H1 (cell line): ENCODE results near the gene TTYH2. TPM values are rescaled to one million over a fixed set of nuclear protein-coding genes. Genes with fewer than 3 reads are reported as not detected.

Experiments
- EP300 ChIP-seq, 2 experiments: IDR thresholded peaks; 1 replicate in 1 of 2; 2 replicates in 1 of 2; pipeline ENCODE4 v1.6.1; 2011 to 2012; ENCODE audit warnings: low read depth in 2 of 2, low read length in 2 of 2, mild to moderate bottlenecking in 2 of 2, borderline replicate concordance in 1 of 2, inconsistent platforms in 1 of 2, moderate library complexity in 1 of 2
- FOSL1 ChIP-seq: IDR thresholded peaks from 2 replicates; pipeline ENCODE4 v1.6.1; 2011; ENCODE audit warnings: mild to moderate bottlenecking, low read depth, low read length, moderate library complexity; ENCODE audit not compliant: insufficient read depth
- HDAC2 ChIP-seq, 2 experiments: fragments of 300-600 bp in 1 of 2; sonication (generic) in 1 of 2; IDR thresholded peaks; 2 replicates each; pipeline ENCODE4 v1.6.1; 2011 to 2012; ENCODE audit warnings: low read depth in 2 of 2, low read length in 2 of 2, mild to moderate bottlenecking in 2 of 2, moderate library complexity in 2 of 2, borderline replicate concordance in 1 of 2, inconsistent platforms in 1 of 2
- JUND ChIP-seq: IDR thresholded peaks from 2 replicates; pipeline ENCODE4 v1.6.1; 2011; ENCODE audit warnings: mild to moderate bottlenecking, improper control_type of control experiment, low read length
- KDM1A ChIP-seq: fragments of 200-600, 300-600 bp; sonication (generic); IDR thresholded peaks from 2 replicates; pipeline ENCODE4 v1.7.1; 2016; ENCODE audit warnings: mild to moderate bottlenecking, low read length, borderline replicate concordance
- POU5F1 ChIP-seq: IDR thresholded peaks from 2 replicates; pipeline ENCODE4 v1.6.1; 2011; ENCODE audit warnings: low read depth, mild to moderate bottlenecking, low read length, moderate library complexity
- RFX5 ChIP-seq: IDR thresholded peaks from 2 replicates; pipeline ENCODE4 v1.6.1; 2011; ENCODE audit warnings: low read depth, low read length, improper control_type of control experiment, borderline replicate concordance
- SP1 ChIP-seq: IDR thresholded peaks from 2 replicates; pipeline ENCODE4 v1.6.1; 2011; ENCODE audit warnings: low read depth, low read length
- SRF ChIP-seq: IDR thresholded peaks from 2 replicates; pipeline ENCODE4 v1.6.1; 2011; ENCODE audit warnings: mild to moderate bottlenecking, low read depth, low read length, moderate library complexity
- TBP ChIP-seq: IDR thresholded peaks from 2 replicates; pipeline ENCODE4 v1.6.1; 2011; ENCODE audit warnings: low read depth, low read length, improper control_type of control experiment
- ZNF274 ChIP-seq: IDR thresholded peaks from 2 replicates; pipeline ENCODE4 v1.7.0; 2012; ENCODE audit warnings: low read length, borderline replicate concordance; ENCODE audit errors: extremely low read depth
- polyA plus RNA-seq, 7 experiments: library from polyadenylated mRNA; depleted of rRNA in 3 of 7; stranded (reverse) in 5 of 7; unstranded in 2 of 7; fragments of >200 nt in 5 of 7; fragments of 200-250 nt in 2 of 7; gene quantifications; 1 replicate in 5 of 7; 2 replicates in 1 of 7; 4 replicates in 1 of 7; pipeline versions ENCODE4 v1.2.1 to v1.2.3, GENCODE V29; 2011 to 2013; ENCODE audit warnings: missing spikeins in 2 of 7, mixed read lengths in 2 of 7
- total RNA-seq: library from RNA; stranded (reverse); fragmentation: NEBNext Ultra II Directional; extraction: Animal tissue kit (Norgen Biotek cat#: 25700); gene quantifications from 2 replicates; pipeline ENCODE4 v1.2.1, GENCODE V29; 2021
- TF ChIP-seq, protein P1 (sequence below): fragments of 300-600 bp; sonication (generic); IDR thresholded peaks from 2 replicates; pipeline ENCODE4 v1.7.1; 2012; ENCODE audit warnings: low read length, moderate library complexity, mild to moderate bottlenecking, inconsistent platforms; ENCODE audit not compliant: insufficient replicate concordance

TTYH2 gene
- total and polyA plus RNA-seq, 2 of the 8 experiments (the other 6 are each of a cell fraction or from before 2014, with no cell fraction given) = 3.2 to 9.2 TPM

DNA sequence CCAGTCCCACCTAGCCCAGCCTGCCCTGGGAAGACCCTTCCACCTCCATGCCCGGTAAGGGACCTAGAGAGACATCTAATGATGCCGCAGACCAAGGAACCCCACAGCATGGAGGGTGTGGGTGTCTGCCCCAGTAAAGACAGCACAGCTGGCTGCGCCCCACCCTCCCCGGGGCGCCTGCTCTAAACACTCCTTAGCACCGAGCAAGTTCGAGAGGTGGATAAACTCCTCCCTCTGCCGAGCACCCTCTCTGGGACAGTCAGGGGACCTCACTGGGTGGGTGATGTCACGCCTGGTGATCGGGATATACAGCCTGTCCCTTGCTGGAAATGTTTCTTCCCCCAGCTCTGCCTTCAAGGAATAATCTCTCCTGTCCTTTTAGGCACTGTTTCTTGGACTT lies 43.9 kb downstream of the TTYH2 start (continued):
- TF ChIP-seq, protein P1, sequence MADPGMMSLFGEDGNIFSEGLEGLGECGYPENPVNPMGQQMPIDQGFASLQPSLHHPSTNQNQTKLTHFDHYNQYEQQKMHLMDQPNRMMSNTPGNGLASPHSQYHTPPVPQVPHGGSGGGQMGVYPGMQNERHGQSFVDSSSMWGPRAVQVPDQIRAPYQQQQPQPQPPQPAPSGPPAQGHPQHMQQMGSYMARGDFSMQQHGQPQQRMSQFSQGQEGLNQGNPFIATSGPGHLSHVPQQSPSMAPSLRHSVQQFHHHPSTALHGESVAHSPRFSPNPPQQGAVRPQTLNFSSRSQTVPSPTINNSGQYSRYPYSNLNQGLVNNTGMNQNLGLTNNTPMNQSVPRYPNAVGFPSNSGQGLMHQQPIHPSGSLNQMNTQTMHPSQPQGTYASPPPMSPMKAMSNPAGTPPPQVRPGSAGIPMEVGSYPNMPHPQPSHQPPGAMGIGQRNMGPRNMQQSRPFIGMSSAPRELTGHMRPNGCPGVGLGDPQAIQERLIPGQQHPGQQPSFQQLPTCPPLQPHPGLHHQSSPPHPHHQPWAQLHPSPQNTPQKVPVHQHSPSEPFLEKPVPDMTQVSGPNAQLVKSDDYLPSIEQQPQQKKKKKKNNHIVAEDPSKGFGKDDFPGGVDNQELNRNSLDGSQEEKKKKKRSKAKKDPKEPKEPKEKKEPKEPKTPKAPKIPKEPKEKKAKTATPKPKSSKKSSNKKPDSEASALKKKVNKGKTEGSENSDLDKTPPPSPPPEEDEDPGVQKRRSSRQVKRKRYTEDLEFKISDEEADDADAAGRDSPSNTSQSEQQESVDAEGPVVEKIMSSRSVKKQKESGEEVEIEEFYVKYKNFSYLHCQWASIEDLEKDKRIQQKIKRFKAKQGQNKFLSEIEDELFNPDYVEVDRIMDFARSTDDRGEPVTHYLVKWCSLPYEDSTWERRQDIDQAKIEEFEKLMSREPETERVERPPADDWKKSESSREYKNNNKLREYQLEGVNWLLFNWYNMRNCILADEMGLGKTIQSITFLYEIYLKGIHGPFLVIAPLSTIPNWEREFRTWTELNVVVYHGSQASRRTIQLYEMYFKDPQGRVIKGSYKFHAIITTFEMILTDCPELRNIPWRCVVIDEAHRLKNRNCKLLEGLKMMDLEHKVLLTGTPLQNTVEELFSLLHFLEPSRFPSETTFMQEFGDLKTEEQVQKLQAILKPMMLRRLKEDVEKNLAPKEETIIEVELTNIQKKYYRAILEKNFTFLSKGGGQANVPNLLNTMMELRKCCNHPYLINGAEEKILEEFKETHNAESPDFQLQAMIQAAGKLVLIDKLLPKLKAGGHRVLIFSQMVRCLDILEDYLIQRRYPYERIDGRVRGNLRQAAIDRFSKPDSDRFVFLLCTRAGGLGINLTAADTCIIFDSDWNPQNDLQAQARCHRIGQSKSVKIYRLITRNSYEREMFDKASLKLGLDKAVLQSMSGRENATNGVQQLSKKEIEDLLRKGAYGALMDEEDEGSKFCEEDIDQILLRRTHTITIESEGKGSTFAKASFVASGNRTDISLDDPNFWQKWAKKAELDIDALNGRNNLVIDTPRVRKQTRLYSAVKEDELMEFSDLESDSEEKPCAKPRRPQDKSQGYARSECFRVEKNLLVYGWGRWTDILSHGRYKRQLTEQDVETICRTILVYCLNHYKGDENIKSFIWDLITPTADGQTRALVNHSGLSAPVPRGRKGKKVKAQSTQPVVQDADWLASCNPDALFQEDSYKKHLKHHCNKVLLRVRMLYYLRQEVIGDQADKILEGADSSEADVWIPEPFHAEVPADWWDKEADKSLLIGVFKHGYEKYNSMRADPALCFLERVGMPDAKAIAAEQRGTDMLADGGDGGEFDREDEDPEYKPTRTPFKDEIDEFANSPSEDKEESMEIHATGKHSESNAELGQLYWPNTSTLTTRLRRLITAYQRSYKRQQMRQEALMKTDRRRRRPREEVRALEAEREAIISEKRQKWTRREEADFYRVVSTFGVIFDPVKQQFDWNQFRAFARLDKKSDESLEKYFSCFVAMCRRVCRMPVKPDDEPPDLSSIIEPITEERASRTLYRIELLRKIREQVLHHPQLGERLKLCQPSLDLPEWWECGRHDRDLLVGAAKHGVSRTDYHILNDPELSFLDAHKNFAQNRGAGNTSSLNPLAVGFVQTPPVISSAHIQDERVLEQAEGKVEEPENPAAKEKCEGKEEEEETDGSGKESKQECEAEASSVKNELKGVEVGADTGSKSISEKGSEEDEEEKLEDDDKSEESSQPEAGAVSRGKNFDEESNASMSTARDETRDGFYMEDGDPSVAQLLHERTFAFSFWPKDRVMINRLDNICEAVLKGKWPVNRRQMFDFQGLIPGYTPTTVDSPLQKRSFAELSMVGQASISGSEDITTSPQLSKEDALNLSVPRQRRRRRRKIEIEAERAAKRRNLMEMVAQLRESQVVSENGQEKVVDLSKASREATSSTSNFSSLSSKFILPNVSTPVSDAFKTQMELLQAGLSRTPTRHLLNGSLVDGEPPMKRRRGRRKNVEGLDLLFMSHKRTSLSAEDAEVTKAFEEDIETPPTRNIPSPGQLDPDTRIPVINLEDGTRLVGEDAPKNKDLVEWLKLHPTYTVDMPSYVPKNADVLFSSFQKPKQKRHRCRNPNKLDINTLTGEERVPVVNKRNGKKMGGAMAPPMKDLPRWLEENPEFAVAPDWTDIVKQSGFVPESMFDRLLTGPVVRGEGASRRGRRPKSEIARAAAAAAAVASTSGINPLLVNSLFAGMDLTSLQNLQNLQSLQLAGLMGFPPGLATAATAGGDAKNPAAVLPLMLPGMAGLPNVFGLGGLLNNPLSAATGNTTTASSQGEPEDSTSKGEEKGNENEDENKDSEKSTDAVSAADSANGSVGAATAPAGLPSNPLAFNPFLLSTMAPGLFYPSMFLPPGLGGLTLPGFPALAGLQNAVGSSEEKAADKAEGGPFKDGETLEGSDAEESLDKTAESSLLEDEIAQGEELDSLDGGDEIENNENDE = no peak
- no peak for TF ChIP-seq POU5F1
- no peak for TF ChIP-seq JUND
- TF ChIP-seq HDAC2 (IDR thresholded peaks at IDR 0.05; ENCODE audit: borderline replicate concordance in 1 of 2, low read depth in 2 of 2, low read length in 2 of 2) = no peak
- TF ChIP-seq RFX5 = no peak
- no peak for TF ChIP-seq TBP
- TF ChIP-seq KDM1A = no peak
- TF ChIP-seq SP1 = no peak
- TF ChIP-seq EP300 (IDR thresholded peaks at IDR 0.05; ENCODE audit: borderline replicate concordance in 1 of 2, low read depth in 2 of 2, low read length in 2 of 2) = no peak
- no peak for TF ChIP-seq SRF
- TF ChIP-seq FOSL1 = no peak
- no peak for TF ChIP-seq ZNF274
